GM21528 (cell line): ENCODE measurements around the gene CHRNB4.

ENCODE experiments used
- ATAC-seq: cut with Tn5 transposase; IDR thresholded peaks from one replicate; pipeline ENCODE4 v1.9.1; 2021; ENCODE audit warnings: mild to moderate bottlenecking, moderate library complexity; ENCODE audit not compliant: unreplicated experiment, low FRiP score

The CHRNB4 gene

GRCh38 chr15:78671626-78672211 lies 30.7 kb upstream of the CHRNB4 start:
- no peak for ATAC-seq

GRCh38 chr15:78668987-78669386 lies 28.0 kb upstream of the CHRNB4 start:
- ATAC-seq, result no peak

- no peak for ATAC-seq
Observed at GRCh38 chr15:78667578-78668236, 26.7 kb upstream of the CHRNB4 start.

- no peak for ATAC-seq
Observed at GRCh38 chr15:78666010-78666409, 25.0 kb upstream of the CHRNB4 start.

- ATAC-seq, result no peak
Observed at GRCh38 chr15:78663703-78664102, 22.7 kb upstream of the CHRNB4 start.

GRCh38 chr15:78662028-78662427 lies 21.0 kb upstream of the CHRNB4 start:
- no peak for ATAC-seq

GRCh38 chr15:78661001-78661400 lies 20.0 kb upstream of the CHRNB4 start:
- ATAC-seq, result no peak

- ATAC-seq, result no peak
Observed at GRCh38 chr15:78660584-78660983, 19.6 kb upstream of the CHRNB4 start.

GRCh38 chr15:78658823-78659222 lies 17.8 kb upstream of the CHRNB4 start:
- no peak for ATAC-seq

GRCh38 chr15:78654272-78654671 lies 13.3 kb upstream of the CHRNB4 start:
- no peak for ATAC-seq

GRCh38 chr15:78651930-78652615 lies 11.1 kb upstream of the CHRNB4 start:
- ATAC-seq, result no peak

- no peak for ATAC-seq
Observed at GRCh38 chr15:78651007-78651406, 10.0 kb upstream of the CHRNB4 start.

- no peak for ATAC-seq
Observed at GRCh38 chr15:78650022-78650421, 9.0 kb upstream of the CHRNB4 start.

- no peak for ATAC-seq
Observed at GRCh38 chr15:78645009-78645408, 4.0 kb upstream of the CHRNB4 start.

- ATAC-seq, result no peak
Observed at GRCh38 chr15:78642331-78642730, 1.3 kb upstream of the CHRNB4 start.

- ATAC-seq, result no peak
Observed at GRCh38 chr15:78641749-78642275, 802 bp upstream of the CHRNB4 start.

- ATAC-seq, result no peak
Observed at GRCh38 chr15:78640527-78641101, 396 bp downstream of the CHRNB4 start.

GRCh38 chr15:78638658-78639314 lies 2.2 kb downstream of the CHRNB4 start:
- no peak for ATAC-seq

- ATAC-seq, result no peak
Observed at GRCh38 chr15:78637776-78638435, 3.1 kb downstream of the CHRNB4 start.

- ATAC-seq, result no peak
Observed at GRCh38 chr15:78636378-78636859, 4.6 kb downstream of the CHRNB4 start.
